HG03565 (cell line): ENCODE measurements around the gene MEGF10.
A peak's percentile ranks its signal among the peaks of the same experiment; 100 is the strongest.

Experiments used
- ATAC-seq: cut with Tn5 transposase; IDR thresholded peaks from one replicate; pipeline ENCODE4 v1.9.1; 2021; ENCODE audit warnings: mild to moderate bottlenecking, moderate library complexity; ENCODE audit not compliant: unreplicated experiment

The MEGF10 gene

DNA sequence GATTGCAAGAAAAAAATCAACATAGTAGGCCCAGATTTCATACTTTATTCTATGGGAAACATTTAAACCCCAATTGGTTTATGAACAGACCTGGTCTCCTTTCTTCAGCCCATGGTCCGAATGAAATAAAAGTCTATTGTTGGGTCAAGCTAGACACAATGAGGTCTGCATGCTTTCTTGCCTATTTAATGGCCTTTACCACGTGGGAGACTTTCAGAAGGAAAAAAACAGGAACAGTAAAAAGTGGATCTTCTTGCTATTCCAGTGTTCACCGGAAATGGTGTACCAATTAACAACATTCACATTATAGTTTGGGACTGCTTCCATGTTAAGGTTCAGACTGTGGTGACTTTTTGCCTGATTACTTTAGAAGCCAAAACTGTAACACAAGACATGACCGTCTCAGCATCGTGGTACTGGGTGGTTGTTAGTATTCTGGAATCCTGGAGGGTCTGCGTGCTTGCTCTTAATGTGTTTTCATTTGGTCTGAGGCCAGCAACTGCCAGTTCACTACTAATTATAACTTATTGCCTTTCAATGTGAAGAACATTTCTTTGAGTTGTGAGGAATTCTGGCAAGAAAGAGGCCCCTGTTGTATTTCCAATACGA lies 141.5 kb downstream of the MEGF10 start:
- ATAC-seq: no peak

- ATAC-seq: no peak
Measured at GRCh38 chr5:127433526-127433925, 142.9 kb downstream of the MEGF10 start.

DNA sequence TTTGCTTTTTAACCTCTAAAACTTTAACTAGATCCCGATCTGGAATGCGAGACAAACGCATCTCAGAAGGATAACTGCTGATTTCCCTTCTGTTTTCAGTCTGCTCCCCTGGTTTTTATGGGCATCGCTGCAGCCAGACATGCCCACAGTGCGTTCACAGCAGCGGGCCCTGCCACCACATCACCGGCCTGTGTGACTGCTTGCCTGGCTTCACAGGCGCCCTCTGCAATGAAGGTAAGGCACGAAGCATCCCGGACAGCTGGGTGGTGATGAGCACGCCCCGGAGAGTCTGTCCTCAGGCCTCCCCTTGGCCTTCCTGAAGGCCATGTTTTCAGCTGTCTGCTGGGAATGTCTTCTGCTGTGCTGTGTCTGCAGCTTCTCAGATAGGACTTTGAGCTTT lies 144.0 kb downstream of the MEGF10 start:
- no peak for ATAC-seq

DNA sequence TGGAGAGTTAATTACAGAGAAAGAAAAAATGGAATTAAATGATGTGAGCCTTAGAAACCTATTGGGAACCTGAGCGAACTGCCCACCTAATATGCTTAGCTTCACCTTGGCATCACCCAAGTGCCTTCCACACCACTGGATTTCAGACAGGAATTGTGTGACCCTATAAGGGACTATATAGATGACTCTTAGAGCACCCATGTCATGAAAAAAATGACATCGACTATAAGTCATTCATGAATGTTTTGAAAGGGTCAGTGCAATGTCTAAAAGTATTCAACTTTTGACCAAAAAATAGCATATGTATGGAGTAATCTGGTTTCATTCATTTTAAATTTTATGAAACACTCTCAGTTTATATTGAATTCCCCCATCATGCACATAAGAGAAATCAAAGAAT lies 145.2 kb downstream of the MEGF10 start:
- no peak for ATAC-seq

DNA sequence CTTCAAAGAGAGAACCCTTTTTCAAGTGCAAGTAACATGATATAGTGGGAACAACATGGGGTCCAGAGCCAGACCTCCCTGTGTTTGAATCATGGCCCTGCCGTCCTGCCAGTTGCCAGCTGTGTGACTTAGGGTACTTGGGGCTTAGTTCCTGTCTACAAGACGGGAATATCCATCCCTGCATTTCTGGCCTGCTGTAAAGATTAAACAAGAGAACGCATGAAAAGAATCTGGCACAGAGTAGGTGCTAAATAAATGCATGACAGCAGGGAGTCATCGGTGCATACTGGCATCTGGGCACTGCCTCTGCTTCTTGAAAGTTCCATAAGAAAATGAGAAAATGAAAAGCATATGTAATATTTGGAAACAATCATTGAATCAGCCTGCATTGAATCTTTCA lies 149.0 kb downstream of the MEGF10 start:
- ATAC-seq: no peak

DNA sequence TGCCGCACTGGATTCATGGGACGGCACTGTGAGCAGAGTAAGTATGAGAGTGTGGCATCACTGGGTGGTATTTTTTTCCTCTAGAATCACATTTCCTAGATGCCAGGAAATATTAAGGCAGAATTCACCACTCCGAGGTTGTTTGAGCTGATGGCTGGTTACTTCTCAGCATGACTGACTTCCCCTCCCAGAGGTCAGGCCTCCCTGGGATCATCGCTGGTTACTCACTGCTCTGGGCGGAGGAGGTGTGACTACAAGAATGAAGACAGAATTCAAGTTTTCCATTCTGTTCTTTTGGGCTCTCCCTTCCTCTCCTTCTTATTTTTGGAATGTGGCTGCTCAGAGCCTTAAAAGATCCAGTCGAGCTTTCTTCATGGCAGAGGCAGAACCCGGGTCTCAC lies 150.2 kb downstream of the MEGF10 start:
- ATAC-seq: no peak

DNA sequence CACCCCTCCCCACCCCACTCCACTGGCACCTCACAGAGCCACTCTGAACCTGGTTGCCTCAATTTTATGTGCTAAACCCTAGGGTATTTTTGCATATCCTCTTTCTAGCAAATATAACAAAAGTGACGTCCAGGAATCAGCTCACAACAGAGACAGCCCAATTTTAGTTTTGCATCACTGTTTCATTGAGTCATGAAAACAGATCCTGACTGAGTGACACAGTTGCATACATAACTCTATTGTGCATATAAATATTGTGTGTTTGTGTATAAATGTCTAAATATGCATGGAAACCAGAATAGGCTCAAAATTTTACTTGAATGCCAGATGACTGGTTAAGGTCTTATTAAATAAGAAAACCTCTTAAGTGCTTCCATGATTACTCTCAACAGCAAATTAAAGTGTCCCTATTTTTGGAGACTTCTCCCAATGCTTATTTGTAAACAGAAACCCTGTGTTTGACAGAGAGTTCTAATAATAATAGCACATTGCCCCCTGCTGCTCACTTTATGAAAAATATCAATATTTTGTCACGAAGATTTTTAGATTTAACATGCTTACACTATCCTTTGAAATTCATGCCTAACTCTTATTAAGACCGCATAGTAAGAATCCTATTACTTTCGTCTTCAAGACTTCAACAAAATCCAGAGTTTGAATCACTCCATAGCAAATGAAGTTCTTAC lies 151.3 kb downstream of the MEGF10 start:
- no peak for ATAC-seq

DNA sequence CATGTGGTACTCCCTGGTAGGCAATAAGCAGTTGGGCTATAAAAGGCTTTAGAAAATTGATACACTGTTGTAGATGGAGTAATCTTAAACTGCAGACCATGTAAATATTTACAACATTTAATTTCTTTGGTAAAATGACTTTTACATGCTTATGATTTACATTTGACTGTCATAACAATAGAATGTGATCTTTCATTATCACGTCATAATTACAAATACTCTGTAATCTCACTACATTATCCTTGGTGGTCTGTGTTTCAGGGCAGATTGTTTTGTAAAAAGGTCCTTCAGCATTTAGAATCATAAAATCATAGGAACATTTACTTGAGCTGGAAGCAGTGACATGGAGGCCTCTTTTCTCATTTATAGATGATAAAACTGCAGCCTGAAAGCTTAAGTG lies 153.6 kb downstream of the MEGF10 start:
- no peak for ATAC-seq

DNA sequence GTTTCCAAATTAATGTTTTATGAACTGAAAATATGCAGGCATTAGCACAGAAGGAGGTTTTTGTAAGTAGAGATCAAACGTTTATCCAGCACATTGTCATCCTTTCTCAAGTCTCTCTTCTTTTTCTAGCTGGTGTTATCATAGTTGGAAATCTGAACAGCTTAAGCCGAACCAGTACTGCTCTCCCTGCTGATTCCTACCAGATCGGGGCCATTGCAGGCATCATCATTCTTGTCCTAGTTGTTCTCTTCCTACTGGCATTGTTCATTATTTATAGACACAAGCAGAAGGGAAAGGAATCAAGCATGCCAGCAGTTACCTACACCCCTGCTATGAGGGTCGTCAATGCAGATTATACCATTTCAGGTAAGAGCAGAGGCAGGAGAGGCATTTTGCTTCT lies 154.7 kb downstream of the MEGF10 start:
- no peak for ATAC-seq

GRCh38 chr5:127446626-127447025 lies 156.0 kb downstream of the MEGF10 start:
- ATAC-seq: no peak

GRCh38 chr5:127447827-127448226 lies 157.2 kb downstream of the MEGF10 start:
- ATAC-seq: no peak

- ATAC-seq: no peak
Measured at GRCh38 chr5:127450046-127450445, 159.4 kb downstream of the MEGF10 start.

GRCh38 chr5:127451096-127451495 lies 160.5 kb downstream of the MEGF10 start:
- no peak for ATAC-seq

DNA sequence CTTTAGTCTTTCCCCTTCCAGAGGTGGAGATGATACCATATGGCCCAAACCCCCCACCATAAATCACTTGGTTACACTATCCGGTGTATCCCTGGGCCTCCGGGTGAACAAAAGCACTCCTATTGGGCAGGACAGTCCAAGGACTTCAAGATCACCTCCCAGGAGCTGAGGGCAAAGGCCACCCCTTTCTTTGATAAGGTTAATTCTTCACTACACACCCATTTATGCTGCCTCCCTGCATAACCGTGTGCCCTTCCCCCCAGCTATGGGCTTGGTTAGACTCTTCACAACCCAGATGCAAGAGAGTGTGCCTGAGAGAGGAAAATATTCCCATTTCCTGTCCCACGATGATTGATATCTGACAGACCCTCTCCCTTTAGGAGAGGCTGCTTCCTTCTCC lies 162.0 kb downstream of the MEGF10 start:
- ATAC-seq: no peak

DNA sequence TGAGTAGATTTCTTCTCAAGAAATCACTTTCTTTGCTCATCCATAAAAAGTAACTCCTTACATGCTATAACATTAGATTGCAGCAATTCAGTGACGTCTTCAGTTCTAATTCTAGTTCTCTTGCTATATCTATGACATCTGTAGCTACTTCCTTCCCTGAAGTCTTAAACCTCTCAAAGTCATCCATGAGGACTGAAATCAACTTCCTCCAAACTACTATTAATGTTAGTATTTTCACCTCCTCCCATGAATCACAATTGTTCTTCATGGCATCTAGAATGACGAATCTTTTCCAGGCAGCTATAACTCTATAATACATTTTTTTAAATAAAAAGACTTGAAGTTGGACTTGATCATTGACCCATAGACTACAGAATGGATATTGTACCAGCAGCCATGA lies 180.6 kb downstream of the MEGF10 start:
- ATAC-seq: no peak

DNA sequence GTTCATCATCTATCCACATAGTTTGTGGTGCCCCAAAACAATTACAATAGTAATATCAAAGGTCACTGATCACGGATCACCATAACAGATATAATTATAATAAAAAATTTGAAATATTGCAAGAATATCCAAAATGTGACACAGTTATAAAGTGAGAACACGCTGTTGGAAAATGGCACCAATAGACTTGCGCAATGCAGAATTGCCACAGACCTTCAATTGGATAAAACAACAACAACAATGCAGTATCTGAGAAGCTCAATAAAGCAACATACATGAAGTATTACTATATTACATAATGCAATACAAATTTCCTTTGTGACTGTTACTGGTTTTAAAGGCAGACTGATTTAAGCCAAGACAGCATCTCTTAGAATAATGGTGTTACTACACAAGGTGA lies 182.1 kb downstream of the MEGF10 start:
- ATAC-seq: no peak

- ATAC-seq: no peak
Measured at GRCh38 chr5:127486471-127486870, 195.9 kb downstream of the MEGF10 start.

DNA sequence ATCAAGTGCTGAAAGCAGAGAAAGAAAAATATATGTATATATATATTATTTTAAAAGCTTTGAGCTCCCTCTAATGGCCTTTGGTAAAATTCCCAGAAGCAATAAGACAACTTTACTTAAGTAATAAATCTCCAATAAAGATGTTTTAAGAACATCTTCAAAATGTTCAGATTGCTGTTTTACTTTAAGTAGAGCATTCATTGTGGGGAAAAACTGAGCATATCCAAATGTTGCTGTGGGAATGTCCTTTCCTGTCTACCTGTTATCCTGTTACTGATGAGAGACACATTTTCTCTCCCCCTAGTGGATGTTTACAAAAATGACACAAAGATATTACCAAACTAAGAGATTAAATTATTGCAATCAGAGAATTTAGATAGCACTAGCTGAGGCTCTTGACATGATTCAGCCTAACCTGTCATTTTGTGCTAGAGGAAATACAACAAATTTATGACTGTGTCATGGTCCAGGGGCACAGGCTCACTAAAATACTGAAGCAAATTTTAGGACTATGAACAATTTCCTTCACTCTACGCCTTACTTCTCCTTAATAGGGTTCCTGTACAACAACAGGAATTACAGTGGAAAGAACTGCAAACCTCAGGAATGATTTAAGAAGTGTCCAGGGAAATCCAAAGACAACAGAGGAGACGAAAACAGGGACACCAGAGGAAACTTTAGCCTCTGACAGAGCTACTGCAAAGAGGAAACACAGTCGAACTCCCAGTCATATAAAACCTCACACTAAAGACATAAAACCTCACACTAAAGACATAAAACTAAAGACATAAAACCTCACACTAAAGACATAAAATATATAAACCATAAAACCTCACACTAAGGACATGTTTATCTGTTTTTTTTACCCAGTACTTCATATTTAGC lies 202.5 kb downstream of the MEGF10 start:
- peak; percentile 81 for ATAC-seq

DNA sequence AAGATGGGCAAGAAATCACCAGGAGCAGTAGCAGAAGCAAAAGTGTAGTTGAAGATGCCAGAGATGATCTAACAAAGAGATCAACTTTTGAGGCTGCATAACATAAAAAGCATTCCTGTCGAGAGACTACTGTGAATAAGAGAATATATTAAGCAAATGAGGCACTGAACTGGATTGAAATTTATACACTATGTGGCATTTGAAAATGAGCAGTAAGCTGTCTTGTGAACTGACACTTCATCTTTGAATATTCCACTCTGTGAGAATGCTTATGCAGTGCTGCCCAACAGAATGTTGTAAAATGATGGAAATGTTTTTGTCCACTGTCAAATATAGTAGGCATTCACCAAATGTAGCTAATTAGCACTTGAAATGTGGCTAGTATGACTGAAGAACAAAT lies 208.0 kb downstream of the MEGF10 start:
- no peak for ATAC-seq

GRCh38 chr5:127505905-127506304 lies 215.3 kb downstream of the MEGF10 start:
- no peak for ATAC-seq

GRCh38 chr5:127506616-127507015 lies 216.0 kb downstream of the MEGF10 start:
- ATAC-seq: no peak
